Ureter (tissue), 1 donor: ENCODE measurements around the gene ATXN2. TPM values are rescaled to one million over a fixed set of nuclear protein-coding genes. Genes with fewer than 3 reads are reported as not detected.
"Not testable (repeated sequence)": the region's sequence is repeated elsewhere in the genome, so short reads cannot be mapped to it uniquely, and the experiment has no call there.

ENCODE experiments used
- DNase-seq: peaks from one replicate; pipeline ENCODE4 v3.0.0-alpha.2; 2020; ENCODE audit warnings: low spot score
- total RNA-seq: library from RNA; stranded (reverse); gene quantifications from one replicate; pipeline ENCODE4 v1.2.4, GENCODE V29; 2023
- donor health status: DM: yes; HTN: yes; CAD: no.

Gene ATXN2
- total RNA-seq, 1 donor from 2014 or later: 120 TPM

DNA sequence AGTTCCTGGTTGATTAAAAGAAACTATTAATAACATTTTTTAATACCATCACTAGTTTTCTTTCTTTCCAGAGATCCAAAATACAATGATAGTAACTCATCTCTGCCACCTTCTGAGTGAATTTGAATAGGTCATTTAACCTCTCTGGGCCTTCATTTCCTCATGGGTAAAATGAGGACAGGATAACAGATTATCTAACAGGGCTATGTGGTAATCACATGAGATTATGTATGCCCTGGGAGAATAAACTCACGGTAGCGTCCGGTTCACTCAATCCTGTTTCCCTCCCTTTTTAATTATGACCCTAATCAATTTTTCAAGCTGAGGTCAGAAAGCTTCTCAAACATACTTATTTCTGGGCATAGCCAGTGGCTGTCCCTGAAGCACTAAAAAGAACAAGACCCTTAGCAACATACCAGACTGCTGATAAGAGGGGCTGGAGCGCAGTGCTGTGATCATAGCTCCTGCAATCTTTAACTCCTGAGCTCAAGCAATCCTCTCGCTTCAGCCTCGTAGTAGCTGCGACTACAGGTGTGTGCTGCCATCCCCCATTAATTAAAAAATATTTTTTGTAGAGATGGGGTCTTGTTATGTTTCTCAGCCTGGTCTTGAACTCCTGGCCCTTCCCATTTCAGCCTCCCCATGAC lies 24.2 kb downstream of the ATXN2 start:
- DNase-seq: no peak

- DNase-seq: no peak
These were observed 25.6 kb downstream of the ATXN2 start for GRCh38 chr12:111573476-111573875.

DNA sequence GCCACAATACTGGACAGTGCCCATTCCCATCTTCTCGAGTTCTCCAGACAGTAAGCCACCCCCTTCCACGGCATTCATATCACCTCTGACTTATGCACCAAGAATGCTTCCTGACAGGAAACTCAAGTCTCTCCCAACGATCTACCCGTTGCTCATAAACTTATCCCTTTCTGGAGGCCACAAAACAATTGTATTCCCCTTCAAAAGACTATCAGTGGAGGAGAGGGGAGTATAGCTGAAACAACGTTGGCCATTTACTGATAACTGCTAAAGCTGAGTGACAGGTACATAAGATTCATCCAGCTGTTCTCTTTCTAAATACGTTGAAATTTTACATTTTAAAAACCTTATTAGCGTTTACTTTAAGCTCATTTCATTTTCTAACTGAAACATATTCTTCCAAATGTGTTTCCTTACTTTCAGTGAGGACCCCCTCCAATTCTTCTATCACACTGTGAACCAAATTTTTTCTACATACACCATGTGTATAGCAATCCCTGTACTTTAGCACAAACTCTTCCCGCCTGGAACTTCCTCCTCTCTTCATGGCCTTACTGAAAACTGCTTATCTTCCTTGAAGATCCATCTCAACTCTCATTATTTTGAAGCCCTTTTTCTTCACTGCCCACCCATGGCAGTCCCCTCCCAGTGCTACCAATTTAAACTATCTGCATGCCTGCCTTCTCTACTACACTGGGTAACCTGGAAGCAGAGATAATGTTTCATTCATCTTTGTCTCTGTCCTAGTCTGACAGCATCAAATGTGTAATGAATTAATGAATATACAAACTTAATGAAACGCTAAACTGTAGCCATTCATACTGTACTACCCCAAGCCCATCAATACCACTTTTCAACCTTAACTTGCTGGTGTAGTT lies 28.8 kb downstream of the ATXN2 start:
- DNase-seq: no peak

DNA sequence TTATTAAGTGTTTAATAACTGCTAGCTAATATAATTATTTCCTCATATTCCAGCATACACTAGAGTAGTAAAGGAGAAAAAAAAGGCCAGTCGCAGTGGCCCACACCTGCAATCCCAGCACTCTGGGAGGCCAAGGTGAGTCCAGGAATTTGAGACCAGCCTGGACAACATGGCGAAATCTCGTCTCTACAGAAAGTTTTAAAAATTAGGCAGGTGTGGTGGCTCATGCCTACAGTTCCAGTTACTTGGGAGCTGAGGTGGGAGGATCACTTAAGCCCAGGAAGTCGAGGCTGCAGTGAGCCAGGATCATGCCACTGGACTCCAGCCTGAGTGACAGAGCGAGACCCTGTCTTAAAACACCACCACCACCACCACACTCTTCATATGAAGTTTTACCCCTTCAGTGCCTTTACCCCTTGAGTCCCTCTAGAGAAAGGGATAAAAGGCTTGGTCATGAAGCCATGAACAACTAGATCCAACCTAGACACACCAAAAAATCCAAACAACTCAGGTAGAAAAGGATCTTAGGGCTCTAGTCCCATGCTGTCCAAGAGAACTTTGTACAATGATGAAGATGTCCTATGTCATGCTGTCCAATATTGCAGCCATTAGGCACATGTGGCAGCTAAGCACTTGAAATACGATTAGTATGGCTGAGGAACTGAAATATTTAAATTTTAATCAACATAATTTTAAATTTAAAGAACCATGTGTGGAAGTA lies 29.6 kb downstream of the ATXN2 start:
- no peak for DNase-seq

- DNase-seq: not testable (repeated sequence)
These were observed 38.3 kb downstream of the ATXN2 start for GRCh38 chr12:111560844-111561243.

- DNase-seq: no peak
These were observed 41.1 kb downstream of the ATXN2 start for GRCh38 chr12:111558107-111558376.

DNA sequence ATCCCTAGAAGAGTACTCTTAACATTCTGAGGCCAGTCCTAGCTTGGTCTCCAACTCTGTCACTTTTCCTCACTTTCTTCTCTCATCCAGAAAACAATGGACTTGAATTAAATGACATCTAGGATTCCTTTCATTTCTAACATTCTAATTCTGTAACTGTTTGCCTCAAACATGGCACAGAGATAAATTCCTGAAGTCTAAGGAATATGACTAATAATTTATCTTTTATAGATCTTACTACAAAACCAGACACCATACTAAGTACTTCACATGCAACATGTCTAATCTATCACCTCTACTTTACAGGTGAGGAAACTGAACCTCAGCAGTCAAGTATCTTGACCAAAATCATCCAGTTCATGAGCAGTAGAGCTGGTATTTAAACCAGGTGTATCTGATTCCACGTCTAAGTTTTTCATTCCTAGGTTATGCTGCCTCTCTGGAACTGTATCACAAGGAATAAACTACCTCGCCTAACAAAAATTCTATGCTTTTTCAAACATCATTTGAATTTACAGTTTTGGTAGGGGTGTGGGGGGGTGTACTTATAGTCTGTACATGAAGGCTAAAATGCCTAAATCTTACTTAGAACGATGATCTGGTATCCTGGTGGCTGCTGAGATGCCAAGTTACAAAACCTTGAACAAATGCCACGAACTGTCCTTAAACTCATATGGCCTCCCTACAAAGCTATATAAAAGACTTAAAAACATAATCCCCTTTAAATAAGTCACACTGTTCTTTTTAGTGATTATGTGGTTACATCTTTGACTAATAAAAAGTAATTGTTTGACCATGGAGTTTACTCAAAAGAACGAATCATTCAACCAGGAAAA lies 41.6 kb downstream of the ATXN2 start:
- no peak for DNase-seq

- no peak for DNase-seq
These were observed 42.4 kb downstream of the ATXN2 start for GRCh38 chr12:111556676-111557075.

DNA sequence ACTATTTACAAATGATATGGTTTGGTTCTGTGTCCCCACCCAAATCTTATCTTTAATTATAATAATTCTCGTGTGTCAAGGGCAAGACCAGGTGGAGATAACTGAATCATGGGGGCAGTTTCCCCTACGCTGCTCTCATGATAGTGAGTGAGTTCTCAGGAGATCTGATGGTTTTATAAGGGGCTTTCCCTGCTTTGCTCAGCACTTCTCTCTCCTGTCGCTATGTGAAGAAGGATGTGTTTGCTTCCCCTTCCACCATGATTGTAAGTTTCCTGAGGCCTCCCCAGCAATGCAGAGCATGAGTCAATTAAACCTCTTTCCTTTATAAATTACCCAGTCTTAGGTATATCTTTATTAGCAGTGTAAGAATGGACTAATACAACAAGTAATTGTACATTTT lies 43.8 kb downstream of the ATXN2 start:
- not testable (repeated sequence) for DNase-seq

- DNase-seq: no peak
These were observed 52.2 kb downstream of the ATXN2 start for GRCh38 chr12:111546758-111547383.

GRCh38 chr12:111546171-111546570 lies 52.9 kb downstream of the ATXN2 start:
- no peak for DNase-seq

DNA sequence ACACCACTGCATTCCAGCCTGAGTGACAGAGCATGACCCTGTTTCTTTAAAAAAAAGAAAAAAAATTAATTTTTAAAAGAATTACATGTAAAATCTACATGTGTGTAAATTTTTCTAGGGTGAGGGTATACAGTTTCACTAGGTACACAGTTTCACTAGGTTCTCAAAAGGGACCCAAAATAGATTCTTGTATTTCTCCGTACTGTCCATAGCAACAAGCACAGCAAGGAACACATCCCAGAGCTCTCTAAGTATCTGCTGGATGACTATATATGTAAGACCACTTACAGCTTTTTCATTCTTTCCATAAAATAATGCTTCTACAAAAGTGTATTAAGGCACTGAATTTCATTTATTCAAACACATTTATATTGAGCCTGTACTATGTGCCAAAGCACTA lies 55.1 kb downstream of the ATXN2 start:
- no peak for DNase-seq

- DNase-seq: no peak
These were observed 66.4 kb downstream of the ATXN2 start for GRCh38 chr12:111532751-111533150.

GRCh38 chr12:111529424-111530368 lies 69.4 kb downstream of the ATXN2 start:
- no peak for DNase-seq

DNA sequence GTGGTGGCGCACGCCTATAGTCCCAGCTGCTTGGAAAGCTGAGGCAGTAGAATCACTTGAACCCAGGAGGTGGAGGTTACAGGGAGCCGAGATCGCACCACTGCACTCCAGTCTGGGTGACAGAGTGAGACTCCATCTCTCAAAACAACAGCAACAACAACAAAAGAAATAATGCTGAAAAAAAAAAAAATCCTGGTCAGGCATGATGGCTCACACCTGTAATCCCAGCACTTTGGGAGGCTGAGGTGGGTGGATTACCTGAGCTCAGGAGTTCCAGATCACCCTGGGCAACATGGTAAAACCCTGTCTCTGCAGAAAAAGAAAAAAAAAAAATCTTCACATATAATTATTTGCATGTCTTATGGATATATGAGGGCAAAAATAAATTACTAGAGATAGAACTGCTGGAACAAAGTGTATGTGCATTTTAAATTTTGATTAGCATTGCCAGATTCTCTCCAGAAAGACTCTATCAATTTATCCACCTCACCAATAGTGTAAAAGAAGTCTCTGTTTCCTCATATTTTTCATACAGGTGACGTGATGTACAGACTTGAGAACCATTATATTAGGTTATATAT lies 75.4 kb downstream of the ATXN2 start:
- DNase-seq: no peak

DNA sequence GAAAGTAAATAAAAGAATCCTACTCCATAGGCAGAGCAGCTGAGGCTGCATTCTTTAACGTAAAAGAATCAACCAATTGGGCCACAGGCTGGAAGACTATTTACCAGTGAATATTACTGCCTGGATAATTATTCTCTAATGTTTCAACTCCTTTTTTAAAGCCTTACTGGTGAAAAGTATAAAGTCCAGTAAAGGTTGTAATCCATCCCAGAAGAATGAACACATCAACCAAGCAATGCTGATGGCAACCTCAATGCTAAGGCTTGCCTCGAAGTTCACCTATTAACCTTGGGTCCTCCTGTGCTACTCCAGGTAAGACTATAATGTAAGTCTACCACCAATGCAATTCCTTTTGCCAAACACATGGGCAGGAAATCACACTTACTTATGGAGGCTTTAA lies 77.3 kb downstream of the ATXN2 start:
- DNase-seq: no peak

DNA sequence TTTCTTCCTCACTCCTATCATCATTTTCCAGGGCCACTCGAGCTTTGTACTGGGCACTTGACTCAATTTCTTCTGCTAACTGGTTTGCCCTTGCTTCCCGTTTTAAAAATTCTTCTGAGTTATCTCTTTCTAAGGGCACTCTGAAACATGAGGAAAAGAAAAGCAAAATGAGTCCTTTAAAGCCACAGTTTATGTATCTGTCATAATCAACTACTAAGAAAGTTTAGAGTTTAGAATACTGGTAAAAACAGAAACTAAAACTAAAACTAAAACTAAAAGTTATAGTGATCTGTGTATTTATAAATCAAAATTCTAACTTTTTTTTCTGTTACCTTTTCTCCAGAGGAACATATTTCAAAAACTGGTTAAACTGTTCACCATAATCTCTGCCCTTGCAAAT lies 79.2 kb downstream of the ATXN2 start:
- DNase-seq: no peak

GRCh38 chr12:111519083-111519482 lies 80.0 kb downstream of the ATXN2 start:
- DNase-seq: no peak

GRCh38 chr12:111507719-111508118 lies 91.4 kb downstream of the ATXN2 start:
- DNase-seq: not testable (repeated sequence)

- not testable (repeated sequence) for DNase-seq
These were observed 91.9 kb downstream of the ATXN2 start for GRCh38 chr12:111507258-111507657.
